Mammary epithelial cell (primary cell): ENCODE measurements around the gene SEMA3A.

ENCODE experiments used
- EZH2 ChIP-seq: IDR thresholded peaks from 2 replicates; pipeline ENCODE4 v1.6.1; 2012; ENCODE audit warnings: low read length, inconsistent platforms, borderline replicate concordance
- TF ChIP-seq, protein P1 (sequence below), 2 donors: IDR thresholded peaks in 1 of 2; conservative IDR thresholded peaks in 1 of 2; 2 replicates each; pipeline ENCODE4 v1.5.1; 2011 to 2012; ENCODE audit warnings: inconsistent platforms in 2 of 2, low read length in 2 of 2, mild to moderate bottlenecking in 2 of 2, control low read depth in 1 of 2, low read depth in 1 of 2; ENCODE audit not compliant: insufficient read depth in 1 of 2; ENCODE audit errors: extremely low read depth in 1 of 2

DNA sequence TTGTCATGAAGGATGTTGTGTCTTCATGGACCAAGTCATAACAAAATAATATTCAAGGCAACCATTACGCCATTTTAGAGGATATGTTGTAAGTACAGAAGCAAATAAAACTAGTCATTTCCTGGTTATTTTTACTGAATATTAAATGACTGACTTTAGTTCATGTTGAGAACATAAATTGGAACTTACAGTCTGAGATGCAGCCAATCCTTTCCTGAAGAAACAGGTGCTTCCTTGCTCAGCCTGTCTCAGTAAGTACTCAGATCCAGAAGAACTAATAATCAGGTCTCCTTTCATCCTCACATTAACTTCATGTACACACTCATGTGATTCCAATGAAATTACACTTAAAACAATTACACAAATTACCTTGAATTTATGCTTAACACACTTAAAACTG is 12.3 kb downstream of the SEMA3A start:
- no peak for TF ChIP-seq EZH2
- TF ChIP-seq, protein P1, sequence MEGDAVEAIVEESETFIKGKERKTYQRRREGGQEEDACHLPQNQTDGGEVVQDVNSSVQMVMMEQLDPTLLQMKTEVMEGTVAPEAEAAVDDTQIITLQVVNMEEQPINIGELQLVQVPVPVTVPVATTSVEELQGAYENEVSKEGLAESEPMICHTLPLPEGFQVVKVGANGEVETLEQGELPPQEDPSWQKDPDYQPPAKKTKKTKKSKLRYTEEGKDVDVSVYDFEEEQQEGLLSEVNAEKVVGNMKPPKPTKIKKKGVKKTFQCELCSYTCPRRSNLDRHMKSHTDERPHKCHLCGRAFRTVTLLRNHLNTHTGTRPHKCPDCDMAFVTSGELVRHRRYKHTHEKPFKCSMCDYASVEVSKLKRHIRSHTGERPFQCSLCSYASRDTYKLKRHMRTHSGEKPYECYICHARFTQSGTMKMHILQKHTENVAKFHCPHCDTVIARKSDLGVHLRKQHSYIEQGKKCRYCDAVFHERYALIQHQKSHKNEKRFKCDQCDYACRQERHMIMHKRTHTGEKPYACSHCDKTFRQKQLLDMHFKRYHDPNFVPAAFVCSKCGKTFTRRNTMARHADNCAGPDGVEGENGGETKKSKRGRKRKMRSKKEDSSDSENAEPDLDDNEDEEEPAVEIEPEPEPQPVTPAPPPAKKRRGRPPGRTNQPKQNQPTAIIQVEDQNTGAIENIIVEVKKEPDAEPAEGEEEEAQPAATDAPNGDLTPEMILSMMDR (conservative IDR thresholded peaks at IDR 0.05 in 1 of 2, IDR thresholded peaks at IDR 0.05 in 1 of 2; ENCODE audit: extremely low read depth in 1 of 2, insufficient read depth in 1 of 2, low read depth in 1 of 2, low read length in 2 of 2) = no peak
